A549 (cell line): ENCODE results near the gene IL6ST. TPM values are rescaled to one million over a fixed set of nuclear protein-coding genes. Genes with fewer than 3 reads are reported as not detected.

Source experiments
- ATAC-seq, 2 experiments: fragments of 200-7000 bp in 1 of 2; fragments of >200 bp in 1 of 2; cut with Nextera tagmentation in 1 of 2; cut with Tn5 transposase in 1 of 2; 3 replicates each; pipeline versions ENCODE4 v1.8.0 to v1.9.1; 2018 to 2020; ENCODE audit warnings: mild to moderate bottlenecking in 1 of 2, moderate library complexity in 1 of 2
- CTCF ChIA-PET: fragments of 300-600 bp; sonication (Branson Sonifier 250); formaldehyde crosslinking; extraction: SDS; loops from one replicate; lab custom pipeline; 2021; ENCODE audit warnings: antibody characterized with exemption, inconsistent platforms; lab: Yijun Ruan, JAX
- POLR2A ChIA-PET: fragments of 350-600 bp; formaldehyde crosslinking; extraction: SDS; loops from one replicate; lab custom pipeline; 2021; ENCODE audit warnings: antibody characterized with exemption, inconsistent platforms; lab: Yijun Ruan, JAX
- DNase-seq, 2 experiments: peaks; one replicate each; pipeline versions ENCODE4 v3.0.0 to v3.0.0-alpha.2; 2011 to 2016; ENCODE audit warnings: low read depth in 1 of 2, low spot score in 1 of 2
- FAIRE-seq: peaks from 2 replicates; lab custom pipeline; 2011; peaks lifted over from hg19 to GRCh38; lab: Jason Lieb, UNC
- H3K27ac ChIP-seq, 2 experiments: fragments of >200 bp; sonication (Bioruptor Twin); formaldehyde crosslinking; 3 replicates each; pipeline ENCODE4 v1.5.1; 2016 to 2017
- H3K4me1 ChIP-seq: fragments of >200 bp; sonication (Bioruptor Twin); formaldehyde crosslinking; 3 replicates; pipeline ENCODE4 v1.6.1; 2016
- H3K4me2 ChIP-seq: fragments of >200 bp; sonication (Bioruptor Twin); formaldehyde crosslinking; 3 replicates; pipeline ENCODE4 v1.6.1; 2016
- H3K4me3 ChIP-seq: fragments of >200 bp; sonication (Bioruptor Twin); formaldehyde crosslinking; 3 replicates; pipeline ENCODE4 v1.5.1; 2016
- H3K9me3 ChIP-seq: fragments of >200 bp; sonication (Bioruptor Twin); formaldehyde crosslinking; 3 replicates; pipeline ENCODE4 v1.6.1; 2016
- ATOH8 ChIP-seq: fragments of 250-450 bp; sonication (Bioruptor Pico); IDR thresholded peaks from 2 replicates; pipeline ENCODE4 v1.5.0; 2020; ENCODE audit warnings: low read depth, mild to moderate bottlenecking, moderate library complexity
- BCL3 ChIP-seq: fragments of >200 bp; sonication (Bioruptor Twin); formaldehyde crosslinking; IDR thresholded peaks from 3 replicates; pipeline ENCODE4 v1.6.1; 2016
- BHLHE40 ChIP-seq: IDR thresholded peaks from 2 replicates; pipeline ENCODE4 v1.6.1; 2012; ENCODE audit warnings: low read depth, low read length, inconsistent platforms
- CHD2 ChIP-seq: fragments of 150-350 bp; IDR thresholded peaks from 2 replicates; pipeline ENCODE4 v1.6.1; 2014; ENCODE audit warnings: low read length; ENCODE audit not compliant: partially characterized antibody
- E2F6 ChIP-seq: IDR thresholded peaks from 2 replicates; pipeline ENCODE4 v1.6.1; 2012; ENCODE audit warnings: low read depth, borderline replicate concordance
- EHF ChIP-seq: fragments of 250-450 bp; sonication (Bioruptor Pico); IDR thresholded peaks from 2 replicates; pipeline ENCODE4 v1.5.0; 2020; ENCODE audit warnings: mild to moderate bottlenecking
- HOXB13 ChIP-seq: fragments of 250-450 bp; sonication (Bioruptor Pico); IDR thresholded peaks from 2 replicates; pipeline ENCODE4 v1.5.0; 2020; ENCODE audit warnings: low read depth, mild to moderate bottlenecking, moderate library complexity
- MAZ ChIP-seq: fragments of 150-350 bp; IDR thresholded peaks from 2 replicates; pipeline ENCODE4 v1.6.1; 2014; ENCODE audit warnings: antibody characterized with exemption, low read depth, low read length, borderline replicate concordance
- NFE2L2 ChIP-seq: fragments of 150-350 bp; conservative IDR thresholded peaks from 2 replicates; pipeline ENCODE4 v1.6.1; 2014; ENCODE audit warnings: low read length
- RFX5 ChIP-seq: fragments of 450-650 bp; IDR thresholded peaks from 2 replicates; pipeline ENCODE4 v1.7.1; 2014; ENCODE audit warnings: antibody characterized with exemption, mild to moderate bottlenecking, moderate library complexity
- WGBS: methylation state at CpG from one replicate; pipeline ENCODE4 v1.1.6; 2017; ENCODE audit errors: missing lambda C conversion rate; 5-methylcytosine and 5-hydroxymethylcytosine counted together
- polyA plus RNA-seq, 4 experiments: library from polyadenylated mRNA; depleted of rRNA in 3 of 4; stranded (reverse); fragments of >200 nt; fragmentation: RNase III in 1 of 4; extraction: RNeasy Plus Mini Kit Qiagen cat#74134 plus additional on column Dnase treatment in 1 of 4; gene quantifications; 2 replicates in 3 of 4; 3 replicates in 1 of 4; pipeline ENCODE4 v1.2.3, GENCODE V29; 2011 to 2017
- TF ChIP-seq, protein P1 (sequence below): fragments of 200-600 bp; sonication (generic); IDR thresholded peaks from 2 replicates; pipeline ENCODE4 v1.6.1; 2016; ENCODE audit warnings: antibody characterized with exemption, mild to moderate bottlenecking, moderate library complexity
- TF ChIP-seq, protein P2 (sequence below): fragments of >200 bp; sonication (Bioruptor Twin); formaldehyde crosslinking; IDR thresholded peaks from 2 replicates; pipeline ENCODE4 v1.6.1; 2016

Gene IL6ST
- polyA plus RNA-seq, 2 of the 4 experiments (the other 2 are of a cell fraction): 46.2 to 183 TPM

- ATAC-seq: peak; percentile 9 to 45; a peak in 5 of 6 replicates
- Histone ChIP-seq H3K4me1 (peaks cover 65% of the 10 kb centered on the region), H3K27ac (peak overlapping the region; percentile 87 to 93), H3K9me3 (no peaks in the 10 kb centered on the region), H3K4me3 (no peak overlapping the region), H3K4me2 (peak overlapping the region; percentile 63)
- TF ChIP-seq, protein P1, sequence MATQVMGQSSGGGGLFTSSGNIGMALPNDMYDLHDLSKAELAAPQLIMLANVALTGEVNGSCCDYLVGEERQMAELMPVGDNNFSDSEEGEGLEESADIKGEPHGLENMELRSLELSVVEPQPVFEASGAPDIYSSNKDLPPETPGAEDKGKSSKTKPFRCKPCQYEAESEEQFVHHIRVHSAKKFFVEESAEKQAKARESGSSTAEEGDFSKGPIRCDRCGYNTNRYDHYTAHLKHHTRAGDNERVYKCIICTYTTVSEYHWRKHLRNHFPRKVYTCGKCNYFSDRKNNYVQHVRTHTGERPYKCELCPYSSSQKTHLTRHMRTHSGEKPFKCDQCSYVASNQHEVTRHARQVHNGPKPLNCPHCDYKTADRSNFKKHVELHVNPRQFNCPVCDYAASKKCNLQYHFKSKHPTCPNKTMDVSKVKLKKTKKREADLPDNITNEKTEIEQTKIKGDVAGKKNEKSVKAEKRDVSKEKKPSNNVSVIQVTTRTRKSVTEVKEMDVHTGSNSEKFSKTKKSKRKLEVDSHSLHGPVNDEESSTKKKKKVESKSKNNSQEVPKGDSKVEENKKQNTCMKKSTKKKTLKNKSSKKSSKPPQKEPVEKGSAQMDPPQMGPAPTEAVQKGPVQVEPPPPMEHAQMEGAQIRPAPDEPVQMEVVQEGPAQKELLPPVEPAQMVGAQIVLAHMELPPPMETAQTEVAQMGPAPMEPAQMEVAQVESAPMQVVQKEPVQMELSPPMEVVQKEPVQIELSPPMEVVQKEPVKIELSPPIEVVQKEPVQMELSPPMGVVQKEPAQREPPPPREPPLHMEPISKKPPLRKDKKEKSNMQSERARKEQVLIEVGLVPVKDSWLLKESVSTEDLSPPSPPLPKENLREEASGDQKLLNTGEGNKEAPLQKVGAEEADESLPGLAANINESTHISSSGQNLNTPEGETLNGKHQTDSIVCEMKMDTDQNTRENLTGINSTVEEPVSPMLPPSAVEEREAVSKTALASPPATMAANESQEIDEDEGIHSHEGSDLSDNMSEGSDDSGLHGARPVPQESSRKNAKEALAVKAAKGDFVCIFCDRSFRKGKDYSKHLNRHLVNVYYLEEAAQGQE: no peak
- TF ChIP-seq RFX5: peak; percentile 75
- WGBS: 78% methylated on average over 14 of the region's 14 CpGs
- no peak for DNase-seq
- POLR2A ChIA-PET: no interaction called here
- CTCF ChIA-PET: interaction anchor here (0.7 to 8.0 kb wide), 3 partner anchors 18 to 334 kb away, joined by 3 to 116 read pairs (median 108); no protein-coding TSS in a partner anchor
- no peak for FAIRE-seq
Observed at GRCh38 chr5:55933377-55934114, 61.2 kb downstream of the IL6ST start.

GRCh38 chr5:55932700-55933099, 62.1 kb downstream of the IL6ST start:
- TF ChIP-seq MAZ: no peak
- TF ChIP-seq BCL3: no peak
- no peak for TF ChIP-seq HOXB13 (CRISPR knock-in tag)
- TF ChIP-seq CHD2: no peak
- no peak for TF ChIP-seq RFX5
- TF ChIP-seq ATOH8: no peak
- TF ChIP-seq BHLHE40: no peak
- TF ChIP-seq, protein P2, sequence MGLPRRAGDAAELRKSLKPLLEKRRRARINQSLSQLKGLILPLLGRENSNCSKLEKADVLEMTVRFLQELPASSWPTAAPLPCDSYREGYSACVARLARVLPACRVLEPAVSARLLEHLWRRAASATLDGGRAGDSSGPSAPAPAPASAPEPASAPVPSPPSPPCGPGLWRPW: no peak
- no peak for TF ChIP-seq EHF (CRISPR knock-in tag)
- TF ChIP-seq NFE2L2: no peak
- TF ChIP-seq E2F6: no peak
- ATAC-seq (no peak), DNase-seq (no peak), FAIRE-seq (no peak)
- no peak overlapping the region for H3K4me2 ChIP-seq
- CTCF ChIA-PET: interaction anchor here (0.5 to 8.0 kb wide), 4 partner anchors 11 to 335 kb away, joined by 3 to 116 read pairs (median 56); no protein-coding TSS in a partner anchor
- H3K4me1 ChIP-seq: peaks cover 72% of the 10 kb centered on the region
- H3K27ac ChIP-seq: peak overlapping the region; percentile 87 to 93
- WGBS: 90% methylated on average over 4 of the region's 4 CpGs
- POLR2A ChIA-PET: no interaction called here
- H3K4me3 ChIP-seq: no peak overlapping the region
- no peaks in the 10 kb centered on the region for H3K9me3 ChIP-seq
